ENCODE data around the gene RCE1.

Gene RCE1

DNA sequence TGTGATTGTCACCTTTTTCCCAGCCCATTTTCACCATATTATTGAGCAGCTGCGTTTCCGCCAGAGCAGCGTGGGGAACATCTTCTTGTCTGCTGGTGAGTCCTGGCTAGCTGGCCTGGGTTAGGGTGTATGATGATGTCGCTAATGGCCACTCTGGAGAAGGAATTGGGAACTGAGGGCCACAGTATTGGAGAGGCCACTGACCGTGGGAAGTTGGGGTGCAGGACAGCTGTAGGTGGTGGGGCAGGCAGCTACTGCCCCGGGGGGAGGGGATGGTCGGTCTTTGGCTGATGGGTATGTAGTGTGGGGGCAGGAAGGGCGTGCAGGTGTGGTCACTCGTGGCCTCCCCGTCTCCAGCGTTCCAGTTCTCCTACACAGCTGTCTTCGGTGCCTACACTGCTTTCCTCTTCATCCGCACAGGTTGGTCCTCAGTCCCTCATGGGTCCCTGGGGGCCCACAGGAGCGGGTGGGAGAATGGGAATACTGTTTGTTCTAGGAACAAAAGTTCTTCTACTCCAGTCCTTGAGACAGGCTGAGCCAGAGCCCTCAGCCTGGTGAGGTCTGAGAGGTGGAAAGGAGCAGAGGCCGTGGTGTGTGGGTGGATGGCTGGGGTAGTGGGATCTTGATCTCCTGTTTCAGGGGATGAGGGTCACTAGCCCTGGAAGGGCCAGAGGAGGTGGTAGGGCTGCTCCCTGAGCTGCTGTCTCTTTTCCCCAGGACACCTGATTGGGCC is 2.1 kb downstream of the RCE1 start:
- DNase-seq: no peak

DNA sequence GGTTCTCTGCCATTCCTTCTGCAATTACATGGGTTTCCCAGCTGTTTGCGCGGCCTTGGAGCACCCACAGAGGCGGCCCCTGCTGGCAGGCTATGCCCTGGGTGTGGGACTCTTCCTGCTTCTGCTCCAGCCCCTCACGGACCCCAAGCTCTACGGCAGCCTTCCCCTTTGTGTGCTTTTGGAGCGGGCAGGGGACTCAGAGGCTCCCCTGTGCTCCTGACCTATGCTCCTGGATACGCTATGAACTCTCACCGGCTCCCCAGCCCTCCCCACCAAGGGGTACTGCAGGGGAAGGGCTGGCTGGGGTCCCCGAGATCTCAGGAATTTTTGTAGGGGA is 2.6 kb downstream of the RCE1 start:
- no peak for DNase-seq

GRCh38 chr11:66846671-66847091 is 3.4 kb downstream of the RCE1 start:
- no peak for DNase-seq

DNA sequence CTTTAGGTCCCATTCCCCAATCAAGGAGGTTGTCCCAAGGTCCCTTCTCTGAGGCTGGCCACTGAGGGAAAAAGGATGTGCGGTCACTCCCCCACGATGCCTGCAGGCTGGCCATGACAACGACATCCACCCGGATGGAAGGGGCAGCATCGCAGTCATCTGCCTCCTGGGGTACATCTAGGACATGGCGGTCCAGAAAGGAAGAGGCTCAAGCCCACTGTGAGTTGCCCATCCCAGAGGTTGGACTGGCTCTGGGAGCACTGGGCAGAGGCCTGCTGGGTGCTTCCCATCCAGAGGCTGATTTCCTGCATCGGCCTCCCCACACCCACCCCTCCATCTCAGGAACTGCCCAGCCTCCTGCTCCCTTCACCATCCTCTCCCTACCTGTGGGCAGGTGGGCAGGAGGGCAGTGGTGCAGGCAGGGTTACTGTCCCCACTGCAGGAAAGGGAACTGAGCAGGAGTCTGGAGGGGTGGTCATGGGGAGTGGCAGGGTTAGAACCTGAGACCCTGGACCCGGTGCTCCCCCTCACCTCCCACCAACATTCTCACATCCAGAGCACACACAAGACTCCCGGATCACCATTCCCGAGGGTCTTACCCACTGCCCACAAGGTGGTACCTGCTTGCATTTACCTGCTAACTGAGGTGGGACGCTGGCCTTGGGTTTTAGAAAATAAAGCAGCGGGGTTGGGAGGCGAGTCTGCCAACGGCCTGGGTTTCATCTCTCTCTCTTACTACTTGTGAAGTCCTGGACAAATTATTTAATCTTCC is 4.4 kb downstream of the RCE1 start:
- no peak for DNase-seq

DNA sequence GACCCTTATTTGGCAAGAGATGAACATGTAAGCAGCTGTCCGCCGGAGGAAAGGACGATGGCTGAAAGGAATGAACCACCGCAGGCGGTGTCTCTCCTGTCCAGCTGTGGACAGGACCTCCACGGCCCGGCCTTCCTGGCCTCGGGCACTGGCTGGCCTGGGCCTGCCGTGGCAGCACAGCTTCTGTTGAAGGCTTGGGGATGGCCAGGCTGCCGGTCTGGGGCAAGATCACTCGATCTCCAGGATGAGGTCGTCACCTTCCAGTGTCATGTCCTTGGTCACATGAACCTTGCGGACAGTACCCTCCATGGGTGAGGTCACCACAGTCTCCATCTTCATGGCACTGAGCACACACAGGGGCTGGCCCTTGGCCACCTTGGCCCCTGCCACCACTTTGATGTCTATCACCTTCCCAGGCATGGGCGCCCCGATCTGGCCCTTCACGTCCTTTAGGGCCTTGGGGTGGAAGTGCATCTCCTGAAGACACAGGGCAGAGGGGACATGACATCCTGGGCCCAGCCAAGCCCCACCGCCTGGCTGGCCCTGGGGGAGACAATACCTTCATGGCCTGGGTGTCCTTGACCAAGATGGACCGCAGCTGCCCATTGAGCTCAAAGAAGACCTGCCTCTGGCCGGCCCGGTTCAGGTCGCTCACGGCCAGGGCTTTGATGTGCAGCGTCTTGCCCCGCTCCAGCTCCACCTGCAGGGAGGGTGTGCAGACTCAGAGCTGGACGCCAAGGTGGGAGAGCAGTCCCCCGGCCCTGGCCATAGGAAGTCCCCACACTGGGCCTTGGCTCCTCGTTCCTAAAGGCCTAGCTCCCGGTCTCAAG is 5.6 kb downstream of the RCE1 start:
- DNase-seq: no peak

DNA sequence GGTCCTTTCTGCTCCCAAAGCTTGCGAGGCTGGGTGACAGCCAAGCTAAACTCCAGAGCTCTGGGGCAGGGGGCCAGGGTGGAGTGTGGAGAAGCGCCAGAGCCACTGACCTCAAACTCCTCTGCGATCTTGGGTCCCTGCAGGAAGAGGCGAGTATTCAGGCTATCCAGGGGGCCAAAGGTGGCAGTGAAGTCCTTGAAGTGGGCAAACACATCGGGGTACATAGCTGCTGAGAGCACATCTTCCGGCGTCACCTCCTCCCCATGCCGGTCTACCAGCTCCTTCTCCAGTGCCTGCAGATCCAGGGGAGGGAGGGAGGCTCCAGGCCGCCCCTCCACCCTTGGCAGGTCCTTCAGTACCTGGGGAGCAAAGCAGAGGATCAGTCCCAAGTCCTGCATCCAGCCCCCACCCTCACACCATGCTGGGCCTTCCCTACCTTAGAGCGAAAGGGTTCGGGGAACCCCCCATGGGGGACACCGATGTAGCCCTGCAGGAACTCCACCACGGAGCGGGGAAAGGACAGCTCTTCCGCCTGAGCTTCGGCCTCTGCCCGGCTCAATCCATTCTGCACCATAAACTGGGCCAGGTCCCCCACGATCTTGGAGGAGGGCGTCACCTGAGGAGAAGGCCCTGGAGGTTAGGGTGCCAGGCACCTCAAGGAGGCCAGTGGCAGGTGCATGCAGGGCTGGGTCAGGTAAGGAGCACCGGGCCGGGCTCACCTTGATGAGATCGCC is 6.4 kb downstream of the RCE1 start:
- no peak for DNase-seq

DNA sequence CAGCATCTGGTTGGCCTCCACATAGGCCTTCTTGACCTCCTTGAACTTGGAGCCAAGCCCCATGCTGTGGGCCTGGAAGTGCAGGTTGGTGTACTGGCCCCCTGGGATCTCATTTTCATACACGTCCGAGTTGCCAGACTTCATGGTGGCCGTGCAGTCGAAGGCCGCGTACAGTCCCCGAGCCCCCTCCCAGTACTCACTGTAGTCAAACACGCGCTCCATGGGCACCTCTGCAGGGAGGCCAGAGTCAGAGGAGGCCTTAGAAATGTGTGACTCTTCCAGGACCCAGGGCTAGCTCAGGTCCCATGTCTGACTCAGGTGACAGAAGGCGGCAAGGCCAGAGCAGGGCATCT is 7.0 kb downstream of the RCE1 start:
- DNase-seq: no peak

GRCh38 chr11:66850588-66851238 is 7.5 kb downstream of the RCE1 start:
- no peak for DNase-seq

GRCh38 chr11:66851239-66851596 is 8.0 kb downstream of the RCE1 start:
- no peak for DNase-seq

GRCh38 chr11:66851698-66852465 is 8.6 kb downstream of the RCE1 start:
- DNase-seq: peak; percentile 25

- DNase-seq: no peak
These were observed 9.4 kb downstream of the RCE1 start for GRCh38 chr11:66852466-66853241.

- no peak for DNase-seq
These were observed 10.3 kb downstream of the RCE1 start for GRCh38 chr11:66853242-66854229.

DNA sequence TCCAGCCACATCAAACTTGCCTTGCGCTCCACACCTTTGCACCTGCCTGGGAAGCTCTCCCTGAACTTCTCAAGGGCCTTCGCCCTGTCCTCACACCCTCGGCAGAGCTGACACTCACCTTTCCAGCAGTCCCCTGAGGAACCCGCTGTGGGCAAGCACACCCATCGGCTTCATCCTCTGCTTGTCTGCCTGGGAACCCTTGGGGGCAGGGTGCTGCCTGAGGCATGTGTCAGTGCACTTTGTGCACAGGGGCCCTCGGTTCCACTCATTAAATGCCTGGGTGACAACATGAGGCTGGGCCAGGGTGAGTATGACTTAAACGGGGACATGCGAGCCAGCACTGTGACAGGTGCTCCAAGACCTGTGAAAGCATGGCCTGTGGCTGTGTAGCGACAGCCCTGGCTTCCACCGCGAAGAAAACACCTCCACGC is 11.0 kb downstream of the RCE1 start:
- DNase-seq: no peak

- DNase-seq: no peak
These were observed 11.5 kb downstream of the RCE1 start for GRCh38 chr11:66854729-66855211.

- DNase-seq: peak; percentile 84
These were observed 12.6 kb downstream of the RCE1 start for GRCh38 chr11:66855574-66856495.

GRCh38 chr11:66856496-66857233 is 13.4 kb downstream of the RCE1 start, which contains the start of gene LRFN4:
Gene LRFN4 (plus strand): TSS chr11:66857064. CDS start chr11:66857745, 681 bp downstream.
- no peak for DNase-seq

GRCh38 chr11:66857234-66857926 is 14.1 kb downstream of the RCE1 start:
- DNase-seq: no peak

All from CD4-positive, alpha-beta T cell treated with Interleukin-21 for 1 hour (primary cell).